RWPE1 (cell line): ENCODE measurements around the gene RADIL.

ENCODE experiments used
- CTCF ChIA-PET: fragments of 350-600 bp; sonication (Branson Sonifier 250); formaldehyde crosslinking; extraction: SDS; loops from one replicate; lab custom pipeline; 2021; lab: Yijun Ruan, JAX
- POLR2A ChIA-PET: fragments of 400-600 bp; formaldehyde crosslinking; extraction: SDS; loops from one replicate; lab custom pipeline; 2020; ENCODE audit warnings: antibody characterized with exemption; ENCODE audit not compliant: low non-redundant PET; lab: Yijun Ruan, JAX
- DNase-seq: peaks from one replicate; pipeline ENCODE4 v3.0.0; 2012; ENCODE audit warnings: low spot score
- H3K27ac ChIP-seq: fragments of 450-650 bp; 2 replicates; pipeline ENCODE4 v1.5.1; 2017
- CTCF ChIP-seq: fragments of 450-650 bp; conservative IDR thresholded peaks from 2 replicates; pipeline ENCODE4 v1.5.1; 2017; ENCODE audit warnings: low read depth, mild to moderate bottlenecking

Gene RADIL

DNA sequence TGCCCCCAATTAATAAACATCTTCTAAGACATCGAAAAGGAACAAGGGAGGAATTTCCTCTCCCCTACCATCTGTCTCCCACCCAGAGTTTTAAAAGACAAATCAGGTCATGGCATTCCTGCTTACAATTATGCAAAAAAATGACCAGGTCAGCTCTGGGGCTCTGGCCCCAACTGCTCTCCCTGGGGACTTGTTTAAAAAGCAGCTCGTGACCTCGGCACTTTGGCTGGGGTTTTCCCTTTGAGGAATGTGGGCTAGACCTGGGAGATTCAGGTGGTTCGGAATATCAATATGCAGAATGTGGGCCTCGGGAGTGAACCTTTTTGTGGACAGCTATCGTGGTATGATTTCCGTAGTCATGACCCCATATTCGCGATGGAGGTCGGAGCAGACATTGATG lies 648 bp upstream of the RADIL start:
- ChIA-PET POLR2A (no interaction called here), CTCF (interaction anchor here (0.5 to 0.6 kb wide), 4 partner anchors 51 to 204 kb away, joined by 3 to 5 read pairs (median 4); no protein-coding TSS in a partner anchor)
- DNase-seq, result no peak
- H3K27ac ChIP-seq, result no peak overlapping the region
- TF ChIP-seq CTCF, result no peak

DNA sequence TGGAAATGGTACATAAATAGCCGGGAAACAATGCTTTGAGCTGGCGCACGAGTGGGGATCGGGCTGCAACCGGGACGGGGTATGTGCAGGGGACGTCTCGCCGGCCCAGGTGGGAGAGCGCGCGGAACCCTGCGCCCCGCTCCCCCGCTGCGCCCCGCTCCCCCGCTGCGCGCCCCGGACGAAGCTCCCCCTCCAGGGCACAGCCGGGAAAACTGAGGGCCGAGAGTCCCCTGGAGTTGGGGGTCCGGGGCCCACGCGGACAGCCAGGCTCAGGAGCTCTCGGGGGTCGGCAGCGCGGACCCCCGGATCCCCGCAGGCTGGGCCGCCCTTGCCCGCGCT lies 514 bp downstream of the RADIL start:
- no peak overlapping the region for H3K27ac ChIP-seq
- POLR2A ChIA-PET, result no interaction called here
- no peak for DNase-seq
- CTCF ChIA-PET, result interaction anchor here (0.6 to 1.2 kb wide), 5 partner anchors 52 to 1695 kb away, joined by 3 to 4 read pairs (median 3); no protein-coding TSS in a partner anchor
- no peak for TF ChIP-seq CTCF

DNA sequence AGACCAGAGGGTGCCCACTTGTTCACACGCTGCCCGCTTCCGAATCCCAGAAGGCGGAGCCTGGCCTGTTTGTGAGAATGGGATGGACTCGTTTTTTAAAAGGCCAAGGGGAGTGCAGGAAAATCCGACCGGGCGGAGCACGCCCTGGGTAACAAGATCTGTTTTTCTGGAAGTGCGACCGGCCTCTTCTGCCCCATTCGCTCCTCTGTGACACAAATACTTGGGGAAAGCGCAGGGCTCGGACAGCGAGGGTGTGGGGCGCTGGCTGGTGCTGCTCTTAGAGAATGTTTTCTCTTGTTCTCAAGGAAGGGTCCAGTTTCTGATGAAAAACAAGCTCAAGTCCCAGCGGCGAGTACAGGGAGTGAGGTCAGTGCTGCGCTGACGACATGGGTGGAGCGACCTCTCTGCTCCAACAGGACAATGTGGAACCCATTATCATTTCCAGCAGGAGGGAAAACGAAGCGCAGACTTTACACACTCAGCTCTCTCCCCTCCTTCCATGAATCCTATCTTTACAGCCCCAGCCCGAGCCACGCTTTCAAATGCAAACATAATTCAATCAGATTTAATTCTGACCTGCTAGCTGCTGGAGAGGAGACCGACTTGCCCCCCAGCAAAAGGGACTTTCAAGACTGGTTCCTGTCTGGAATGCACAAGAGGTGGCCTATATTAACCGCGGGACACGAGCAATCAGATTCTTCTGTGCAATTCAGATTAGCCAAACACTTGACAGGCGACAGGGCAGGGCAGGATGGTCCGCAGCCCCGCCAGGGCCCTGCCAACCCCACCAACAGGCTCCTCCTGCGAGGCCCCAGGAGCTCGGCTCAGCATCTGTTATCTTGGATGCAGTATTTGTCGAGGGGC lies 1.1 kb downstream of the RADIL start:
- ChIA-PET CTCF (interaction anchor here (0.6 to 1.2 kb wide), 4 partner anchors 52 to 261 kb away, joined by 3 to 4 read pairs (median 3); no protein-coding TSS in a partner anchor), POLR2A (no interaction called here)
- no peak overlapping the region for H3K27ac ChIP-seq
- no peak for DNase-seq
- no peak for TF ChIP-seq CTCF

GRCh38 chr7:4880218-4880617 lies 3.3 kb downstream of the RADIL start:
- H3K27ac ChIP-seq, result no peak overlapping the region
- no peak for DNase-seq
- no peak for TF ChIP-seq CTCF
- CTCF ChIA-PET, result interaction anchor here (0.5 kb wide), 1 partner anchor 83 kb away, joined by 5 read pairs; no protein-coding TSS in a partner anchor
- POLR2A ChIA-PET, result no interaction called here

GRCh38 chr7:4879396-4880081 lies 4.0 kb downstream of the RADIL start:
- no peak overlapping the region for H3K27ac ChIP-seq
- ChIA-PET CTCF (interaction anchor here (0.5 kb wide), 1 partner anchor 82 kb away, joined by 5 read pairs; no protein-coding TSS in a partner anchor), POLR2A (no interaction called here)
- TF ChIP-seq CTCF, result no peak
- DNase-seq, result no peak
